RWPE1 (cell line): ENCODE data around the gene METTL21C.

Experiments
- CTCF ChIA-PET: fragments of 350-600 bp; sonication (Branson Sonifier 250); formaldehyde crosslinking; extraction: SDS; loops from one replicate; lab custom pipeline; 2021; lab: Yijun Ruan, JAX
- POLR2A ChIA-PET: fragments of 400-600 bp; formaldehyde crosslinking; extraction: SDS; loops from one replicate; lab custom pipeline; 2020; ENCODE audit warnings: antibody characterized with exemption; ENCODE audit not compliant: low non-redundant PET; lab: Yijun Ruan, JAX
- DNase-seq: peaks from one replicate; pipeline ENCODE4 v3.0.0; 2012; ENCODE audit warnings: low spot score
- H3K27ac ChIP-seq: fragments of 450-650 bp; 2 replicates; pipeline ENCODE4 v1.5.1; 2017
- CTCF ChIP-seq: fragments of 450-650 bp; conservative IDR thresholded peaks from 2 replicates; pipeline ENCODE4 v1.5.1; 2017; ENCODE audit warnings: low read depth, mild to moderate bottlenecking

The METTL21C gene

DNA sequence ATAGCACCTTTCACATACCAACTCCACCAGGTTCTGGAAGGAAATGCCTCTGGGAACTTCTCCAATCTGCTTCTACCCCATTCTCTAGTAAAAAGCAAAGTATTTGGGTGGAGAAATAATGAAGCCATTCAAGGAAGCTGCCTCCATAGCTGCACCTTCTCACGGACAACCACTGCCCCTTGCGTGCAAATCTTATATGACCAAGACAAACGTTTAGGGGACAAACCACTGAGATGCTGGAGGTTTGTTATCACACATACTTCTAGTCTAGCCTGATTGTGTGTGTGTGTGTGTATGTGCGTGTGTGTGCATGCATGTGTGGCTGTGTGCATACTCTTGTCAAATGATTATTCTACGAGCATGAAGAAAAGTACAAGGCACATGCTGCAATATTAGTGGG lies 6.5 kb upstream of the METTL21C start:
- CTCF ChIA-PET, result no interaction called here
- no peak for TF ChIP-seq CTCF
- POLR2A ChIA-PET, result no interaction called here
- H3K27ac ChIP-seq, result no peak overlapping the region
- no peak for DNase-seq

GRCh38 chr13:102700088-102701031 lies 5.5 kb upstream of the METTL21C start:
- no peak for TF ChIP-seq CTCF
- ChIA-PET CTCF (no interaction called here), POLR2A (no interaction called here)
- H3K27ac ChIP-seq, result no peak overlapping the region
- no peak for DNase-seq

DNA sequence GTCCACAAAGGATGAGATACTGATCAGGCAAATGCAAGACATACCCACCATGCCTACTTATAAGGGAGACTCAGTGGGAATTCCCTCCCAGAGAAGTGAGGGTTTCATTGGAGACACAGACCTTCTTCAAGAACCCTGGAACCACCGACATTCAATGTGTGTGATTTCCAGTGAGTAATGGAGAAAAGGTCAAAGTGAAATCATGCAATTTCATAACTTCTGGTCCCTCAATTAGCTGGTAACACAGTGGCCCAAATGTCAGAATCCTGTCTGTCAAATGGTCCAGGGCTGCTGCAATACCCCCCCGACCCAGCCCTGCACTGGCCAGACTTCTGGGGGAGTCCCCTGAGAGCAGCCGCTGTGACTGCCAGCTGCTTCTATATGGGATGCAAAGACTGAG lies 4.7 kb upstream of the METTL21C start:
- no peak for DNase-seq
- ChIA-PET CTCF (no interaction called here), POLR2A (no interaction called here)
- no peak for TF ChIP-seq CTCF
- H3K27ac ChIP-seq, result no peak overlapping the region

- TF ChIP-seq CTCF, result no peak
- ChIA-PET POLR2A (no interaction called here), CTCF (no interaction called here)
- H3K27ac ChIP-seq, result no peak overlapping the region
- no peak for DNase-seq
Measured at GRCh38 chr13:102698649-102698980, 3.8 kb upstream of the METTL21C start.

- ChIA-PET CTCF (no interaction called here), POLR2A (no interaction called here)
- H3K27ac ChIP-seq, result no peak overlapping the region
- no peak for DNase-seq
- TF ChIP-seq CTCF, result no peak
Measured at GRCh38 chr13:102697929-102698648, 3.2 kb upstream of the METTL21C start.

GRCh38 chr13:102697264-102697663 lies 2.4 kb upstream of the METTL21C start:
- no peak for TF ChIP-seq CTCF
- ChIA-PET POLR2A (no interaction called here), CTCF (no interaction called here)
- DNase-seq, result no peak
- no peak overlapping the region for H3K27ac ChIP-seq
